Stimulated activated CD4-positive, alpha-beta T cell treated with anti-CD3 and anti-CD28 coated beads, Interleukin-1b, Interleukin-23, amount 100 ng/mL, for 4 hours (primary cell): Measurements from ENCODE around the gene DIAPH3.
"Not testable (repeated sequence)": the region's sequence is repeated elsewhere in the genome, so short reads cannot be mapped to it uniquely, and the experiment has no call there.

Source experiments
- DNase-seq, 2 donors: peaks; one replicate each; pipeline ENCODE4 v3.0.0-alpha.2; 2020; ENCODE audit warnings: low read depth in 2 of 2

DIAPH3 gene

GRCh38 chr13:60099631-60100420 is 63.9 kb downstream of the DIAPH3 start:
- no peak for DNase-seq

GRCh38 chr13:60095300-60095699 is 68.4 kb downstream of the DIAPH3 start:
- DNase-seq, result no peak

- no peak for DNase-seq
These were observed 69.2 kb downstream of the DIAPH3 start for GRCh38 chr13:60094385-60095088.

- DNase-seq, result no peak
These were observed 70.2 kb downstream of the DIAPH3 start for GRCh38 chr13:60093425-60094019.

GRCh38 chr13:60091573-60091972 is 72.2 kb downstream of the DIAPH3 start:
- no peak for DNase-seq

- DNase-seq, result no peak
These were observed 73.2 kb downstream of the DIAPH3 start for GRCh38 chr13:60090574-60090973.

- DNase-seq, result not testable (repeated sequence)
These were observed 79.9 kb downstream of the DIAPH3 start for GRCh38 chr13:60083780-60084179.

- no peak for DNase-seq
These were observed 82.9 kb downstream of the DIAPH3 start for GRCh38 chr13:60080850-60081249.

- no peak for DNase-seq
These were observed 85.5 kb downstream of the DIAPH3 start for GRCh38 chr13:60078226-60078625.

- DNase-seq, result no peak
These were observed 87.9 kb downstream of the DIAPH3 start for GRCh38 chr13:60075850-60076249.

GRCh38 chr13:60074397-60074796 is 89.3 kb downstream of the DIAPH3 start:
- DNase-seq, result no peak

- no peak for DNase-seq
These were observed 97.5 kb downstream of the DIAPH3 start for GRCh38 chr13:60066226-60066625.

- DNase-seq, result no peak
These were observed 101.2 kb downstream of the DIAPH3 start for GRCh38 chr13:60062502-60062901.

- DNase-seq, result no peak
These were observed 102.0 kb downstream of the DIAPH3 start for GRCh38 chr13:60061737-60062136.

- DNase-seq, result no peak
These were observed 111.9 kb downstream of the DIAPH3 start for GRCh38 chr13:60051754-60052285.

- DNase-seq, result not testable (repeated sequence)
These were observed 115.4 kb downstream of the DIAPH3 start for GRCh38 chr13:60048353-60048752.

- no peak for DNase-seq
These were observed 115.8 kb downstream of the DIAPH3 start for GRCh38 chr13:60047918-60048317.

GRCh38 chr13:60044321-60044720 is 119.4 kb downstream of the DIAPH3 start:
- DNase-seq, result no peak

GRCh38 chr13:60043262-60043661 is 120.5 kb downstream of the DIAPH3 start:
- no peak for DNase-seq

- not testable (repeated sequence) for DNase-seq
These were observed 123.1 kb downstream of the DIAPH3 start for GRCh38 chr13:60040668-60041067.

GRCh38 chr13:60035874-60036273 is 127.9 kb downstream of the DIAPH3 start:
- DNase-seq, result no peak

- no peak for DNase-seq
These were observed 130.9 kb downstream of the DIAPH3 start for GRCh38 chr13:60032851-60033250.

- no peak for DNase-seq
These were observed 135.7 kb downstream of the DIAPH3 start for GRCh38 chr13:60028021-60028420.
